ENCODE data around the gene CILP2.

DNA sequence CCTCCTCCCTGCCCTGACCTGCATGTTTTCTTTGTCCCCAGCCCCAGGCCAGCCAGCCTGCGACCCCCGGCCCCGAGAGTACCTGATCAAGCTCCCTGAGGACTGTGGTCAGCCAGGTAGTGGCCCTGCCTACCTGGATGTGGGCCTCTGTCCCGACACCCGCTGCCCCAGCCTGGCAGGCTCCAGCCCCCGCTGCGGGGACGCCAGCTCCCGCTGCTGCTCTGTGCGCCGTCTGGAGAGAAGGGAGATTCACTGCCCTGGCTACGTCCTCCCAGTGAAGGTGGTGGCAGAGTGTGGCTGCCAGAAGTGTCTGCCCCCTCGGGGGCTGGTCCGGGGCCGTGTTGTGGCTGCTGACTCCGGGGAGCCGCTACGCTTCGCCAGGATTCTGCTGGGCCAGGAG lies 5.6 kb downstream of the CILP2 start:
- no peak for TF ChIP-seq EZH2phosphoT487 (IDR thresholded peaks at IDR 0.05; ENCODE audit: insufficient read depth, low read depth)
- TF ChIP-seq EZH2 (IDR thresholded peaks at IDR 0.05; ENCODE audit: insufficient read depth, poor library complexity, severe bottlenecking), result no peak

Data from GM23248 (cell line).